K562 (cell line): ENCODE measurements around the gene RCHY1. TPM values are rescaled to one million over a fixed set of nuclear protein-coding genes. Genes with fewer than 3 reads are reported as not detected.

Experiments
- CHD7 ChIP-seq: fragments of 200-600 bp; sonication (generic); IDR thresholded peaks from one replicate; pipeline ENCODE4 v1.6.1; 2012; ENCODE audit warnings: mild to moderate bottlenecking, low read depth, low read length, inconsistent platforms
- FOXK2 ChIP-seq, 2 experiments: fragments of 450-650 bp; IDR thresholded peaks in 1 of 2; conservative IDR thresholded peaks in 1 of 2; 2 replicates each; pipeline ENCODE4 v1.6.1; 2016; ENCODE audit warnings: low read depth in 2 of 2, mild to moderate bottlenecking in 1 of 2
- MAX ChIP-seq: sonication (generic); formaldehyde crosslinking; IDR thresholded peaks from 2 replicates; pipeline ENCODE4 v1.9.0; 2022; ENCODE audit warnings: mild to moderate bottlenecking, missing genetic modification reagents
- MEIS2 ChIP-seq: fragments of 450-650 bp; IDR thresholded peaks from 2 replicates; pipeline ENCODE4 v1.6.1; 2014; ENCODE audit warnings: mild to moderate bottlenecking; ENCODE audit not compliant: partially characterized antibody
- MTF1 ChIP-seq: fragments of 250-450 bp; sonication (Bioruptor Pico); IDR thresholded peaks from 2 replicates; pipeline ENCODE4 v1.9.0; 2021; ENCODE audit warnings: moderate library complexity, mild to moderate bottlenecking, inconsistent platforms, borderline replicate concordance
- NCOA6 ChIP-seq: fragments of 450-650 bp; IDR thresholded peaks from 2 replicates; pipeline ENCODE4 v1.6.1; 2017; ENCODE audit warnings: mild to moderate bottlenecking
- POLR2A ChIP-seq: fragments of 450-650 bp; conservative IDR thresholded peaks from 2 replicates; pipeline ENCODE4 v1.6.1; 2016
- TCFL5 ChIP-seq: fragments of 250-450 bp; sonication (Bioruptor Pico); conservative IDR thresholded peaks from 2 replicates; pipeline ENCODE4 v1.6.1; 2021; ENCODE audit warnings: mild to moderate bottlenecking, moderate library complexity, matching md5 sums
- XRCC3 ChIP-seq: fragments of 450-650 bp; IDR thresholded peaks from 2 replicates; pipeline ENCODE4 v1.6.1; 2017; ENCODE audit warnings: mild to moderate bottlenecking, moderate library complexity
- ZNF277 ChIP-seq: fragments of 250-450 bp; sonication (Bioruptor Pico); IDR thresholded peaks from 2 replicates; pipeline ENCODE4 v1.8.0; 2022; ENCODE audit warnings: inconsistent platforms, mild to moderate bottlenecking, moderate library complexity, borderline replicate concordance
- ZNF3 ChIP-seq: fragments of 250-450 bp; sonication (Bioruptor Pico); IDR thresholded peaks from 2 replicates; pipeline ENCODE4 v1.5.0; 2021; ENCODE audit warnings: mild to moderate bottlenecking, moderate library complexity
- ZNF445 ChIP-seq: fragments of 250-450 bp; sonication (Bioruptor Pico); IDR thresholded peaks from 2 replicates; pipeline ENCODE4 v1.4.0; 2020; ENCODE audit warnings: low read depth, mild to moderate bottlenecking, moderate library complexity
- ZNF780A ChIP-seq: fragments of 250-450 bp; sonication (Bioruptor Pico); IDR thresholded peaks from 2 replicates; pipeline ENCODE4 v1.5.0; 2021; ENCODE audit warnings: mild to moderate bottlenecking
- polyA plus RNA-seq, 8 experiments: library from polyadenylated mRNA; depleted of rRNA in 4 of 8; stranded (reverse) in 5 of 8; unstranded in 3 of 8; fragments of >200 nt; fragmentation: Nextera tagmentation in 2 of 8; fragmentation: Illumina TruSeq in 1 of 8; extraction: Ambion mirVana in 2 of 8; extraction: Trizol in 1 of 8; gene quantifications; 2 replicates each; pipeline versions ENCODE4 v1.2.1 to v1.2.3, GENCODE V29; 2011 to 2014; ENCODE audit warnings: inconsistent platforms in 1 of 8, missing spikeins in 1 of 8
- total RNA-seq, 7 experiments: library from RNA; depleted of rRNA in 6 of 7; stranded (reverse); fragments of >200 nt in 6 of 7; fragmentation: Illumina TruSeq in 2 of 7; extraction: Trizol in 2 of 7; gene quantifications; 2 replicates each; pipeline versions ENCODE4 v1.2.1 to v1.2.3, GENCODE V29; 2011 to 2021; ENCODE audit warnings: low replicate concordance in 1 of 7

RCHY1 gene
- total and polyA plus RNA-seq, 9 of the 15 experiments (the other 6 are each of a cell fraction or from before 2014, with no cell fraction given) = 27.3 to 85.1 (median 45.9) TPM

GRCh38 chr4:75514131-75514948 lies at the start of gene RCHY1, which contains the start of gene THAP6 (continued):
- no peak for TF ChIP-seq CHD7
- TF ChIP-seq FOXK2 (conservative IDR thresholded peaks at IDR 0.05 in 1 of 2, IDR thresholded peaks at IDR 0.05 in 1 of 2; ENCODE audit: low read depth in 2 of 2) = peak; percentile 86 to 95
- TF ChIP-seq MTF1 (CRISPR knock-in tag) = no peak
- no peak for TF ChIP-seq XRCC3
- TF ChIP-seq TCFL5 (CRISPR knock-in tag) = no peak
- no peak for TF ChIP-seq ZNF780A (CRISPR knock-in tag)
- TF ChIP-seq MAX (CRISPR knock-in tag) = peak; percentile 89
- TF ChIP-seq NCOA6 = 0 out of 2 replicates have a peak, but pooled peaks have one; percentile 5
- TF ChIP-seq POLR2A = peak; percentile 97
- no peak for TF ChIP-seq ZNF277 (CRISPR knock-in tag)
- TF ChIP-seq ZNF445 (CRISPR knock-in tag) = no peak
- peak; percentile 31 for TF ChIP-seq MEIS2
- TF ChIP-seq ZNF3 (CRISPR knock-in tag) = no peak
